ENCODE data around the gene UBE2E1.
A peak's percentile ranks its signal among the peaks of the same experiment; 100 is the strongest.

DNA sequence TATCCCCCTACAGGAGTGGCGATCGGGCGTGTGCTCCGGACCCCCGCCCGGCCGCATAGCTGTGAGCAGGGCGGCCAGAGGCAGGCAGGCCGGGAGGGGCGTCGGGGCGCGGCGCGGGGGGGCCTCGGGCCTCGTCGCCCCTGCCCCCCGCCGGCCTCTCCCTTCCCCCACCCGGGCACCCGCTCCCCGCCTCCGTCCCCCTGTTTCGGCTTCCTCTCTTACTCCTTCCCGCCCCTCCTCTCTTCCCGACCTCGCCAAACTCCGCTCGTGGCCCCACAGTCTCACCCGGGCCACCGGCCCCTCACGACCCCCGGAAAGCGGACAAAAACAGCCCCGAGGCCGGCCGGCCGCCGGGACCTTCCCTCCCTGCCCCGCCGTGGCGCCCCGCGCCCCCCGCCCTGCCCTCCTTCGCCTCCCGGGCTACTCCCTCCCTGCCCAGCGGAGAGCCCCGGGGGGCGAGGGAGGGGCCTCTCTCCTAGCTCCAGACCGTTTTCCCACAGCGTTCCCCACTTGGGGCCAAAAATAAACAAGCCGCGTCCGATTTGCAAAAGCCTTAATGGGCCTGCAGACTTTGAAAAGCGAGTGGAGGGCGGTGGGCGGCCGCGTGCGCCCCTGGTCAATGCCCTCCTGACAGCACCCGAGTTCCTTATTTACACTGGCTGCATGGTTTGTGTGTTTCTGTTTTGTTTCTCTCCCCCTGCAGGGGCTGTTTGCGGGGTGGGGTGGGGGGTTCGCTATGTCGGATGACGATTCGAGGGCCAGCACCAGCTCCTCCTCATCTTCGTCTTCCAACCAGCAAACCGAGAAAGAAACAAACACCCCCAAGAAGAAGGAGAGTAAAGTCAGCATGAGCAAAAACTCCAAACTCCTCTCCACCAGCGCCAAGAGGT lies 1.0 kb downstream of the UBE2E1 start:
- TF ChIP-seq POLR2AphosphoS5 (IDR thresholded peaks at IDR 0.05) (peak in 1 of 2 donors; percentile 65), EP300 (IDR thresholded peaks at IDR 0.05) (no peak), POLR2A (IDR thresholded peaks at IDR 0.05; ENCODE audit: low read depth) (no peak)
- TF ChIP-seq, protein P1, sequence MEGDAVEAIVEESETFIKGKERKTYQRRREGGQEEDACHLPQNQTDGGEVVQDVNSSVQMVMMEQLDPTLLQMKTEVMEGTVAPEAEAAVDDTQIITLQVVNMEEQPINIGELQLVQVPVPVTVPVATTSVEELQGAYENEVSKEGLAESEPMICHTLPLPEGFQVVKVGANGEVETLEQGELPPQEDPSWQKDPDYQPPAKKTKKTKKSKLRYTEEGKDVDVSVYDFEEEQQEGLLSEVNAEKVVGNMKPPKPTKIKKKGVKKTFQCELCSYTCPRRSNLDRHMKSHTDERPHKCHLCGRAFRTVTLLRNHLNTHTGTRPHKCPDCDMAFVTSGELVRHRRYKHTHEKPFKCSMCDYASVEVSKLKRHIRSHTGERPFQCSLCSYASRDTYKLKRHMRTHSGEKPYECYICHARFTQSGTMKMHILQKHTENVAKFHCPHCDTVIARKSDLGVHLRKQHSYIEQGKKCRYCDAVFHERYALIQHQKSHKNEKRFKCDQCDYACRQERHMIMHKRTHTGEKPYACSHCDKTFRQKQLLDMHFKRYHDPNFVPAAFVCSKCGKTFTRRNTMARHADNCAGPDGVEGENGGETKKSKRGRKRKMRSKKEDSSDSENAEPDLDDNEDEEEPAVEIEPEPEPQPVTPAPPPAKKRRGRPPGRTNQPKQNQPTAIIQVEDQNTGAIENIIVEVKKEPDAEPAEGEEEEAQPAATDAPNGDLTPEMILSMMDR (IDR thresholded peaks at IDR 0.05) = no peak
